ENCODE data around the gene SLC38A10. TPM values are rescaled to one million over a fixed set of nuclear protein-coding genes. Genes with fewer than 3 reads are reported as not detected.

SLC38A10 gene
- polyA plus RNA-seq, 1 of the 3 experiments (the other 2 are of a cell fraction) = 82.2 TPM

DNA sequence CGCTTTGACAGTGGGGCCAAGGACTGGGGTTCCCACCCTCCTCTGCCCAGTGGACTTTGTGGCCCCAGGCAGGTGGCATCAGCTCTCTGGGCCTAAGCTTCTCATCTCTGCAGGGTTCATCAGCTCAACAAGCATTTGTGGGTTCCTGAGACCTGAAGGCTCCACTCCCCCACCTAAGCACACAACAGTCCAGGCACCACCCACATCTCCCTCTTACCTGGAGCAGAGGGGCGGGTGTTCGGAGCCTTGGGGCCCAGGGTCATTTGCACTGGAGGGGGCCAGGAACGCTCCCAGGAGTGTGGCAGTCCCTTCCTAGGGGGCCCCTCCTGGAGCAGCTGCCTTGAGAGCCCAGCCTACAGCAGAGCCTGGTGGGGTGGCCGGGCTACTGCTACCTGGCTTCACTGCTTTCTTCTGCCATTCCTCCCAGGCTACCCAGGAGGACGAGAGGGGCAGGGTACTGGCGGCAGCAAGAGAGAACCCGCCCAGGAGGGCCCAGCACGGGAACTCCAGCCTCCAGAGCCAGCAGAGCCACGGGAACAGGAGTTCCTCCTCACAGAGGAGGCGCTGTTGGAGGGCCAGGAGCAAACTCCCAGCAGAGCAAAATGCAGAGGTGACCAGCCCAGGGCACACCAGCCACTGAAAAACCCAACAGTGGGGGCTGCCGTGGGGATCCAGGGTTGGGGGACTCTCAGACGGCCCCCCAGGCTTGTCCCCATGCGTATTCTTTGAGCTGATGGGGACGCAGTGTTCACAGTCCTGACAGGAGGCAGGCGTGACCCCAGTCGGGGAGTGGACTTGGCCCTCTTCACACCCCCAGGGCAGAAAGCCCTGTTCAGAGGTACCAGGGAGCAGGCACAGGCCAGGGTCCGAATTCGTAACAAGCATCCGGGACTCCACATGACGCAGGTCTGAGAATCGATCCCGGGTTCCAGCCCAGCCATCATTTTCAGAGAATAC is 35.1 kb upstream of the SLC38A10 start (continued):
- TF ChIP-seq CTCF (IDR thresholded peaks at IDR 0.05) = peak; percentile 27
- TF ChIP-seq TEAD4 (IDR thresholded peaks at IDR 0.05; ENCODE audit: borderline replicate concordance, insufficient read depth) = no peak
- no peak for TF ChIP-seq FOSL2 (IDR thresholded peaks at IDR 0.05; ENCODE audit: borderline replicate concordance, low read depth)
- peak; percentile 7; the same call in 1 of the 2 replicates for TF ChIP-seq SMC3 (IDR thresholded peaks at IDR 0.05; ENCODE audit: low read depth, low read length)
- TF ChIP-seq NRF1 (IDR thresholded peaks at IDR 0.05; ENCODE audit: low read depth, low read length) = no peak
- peak; percentile 4 for TF ChIP-seq CHD2 (IDR thresholded peaks at IDR 0.05; ENCODE audit: low read length, partially characterized antibody)
- TF ChIP-seq, protein P1, sequence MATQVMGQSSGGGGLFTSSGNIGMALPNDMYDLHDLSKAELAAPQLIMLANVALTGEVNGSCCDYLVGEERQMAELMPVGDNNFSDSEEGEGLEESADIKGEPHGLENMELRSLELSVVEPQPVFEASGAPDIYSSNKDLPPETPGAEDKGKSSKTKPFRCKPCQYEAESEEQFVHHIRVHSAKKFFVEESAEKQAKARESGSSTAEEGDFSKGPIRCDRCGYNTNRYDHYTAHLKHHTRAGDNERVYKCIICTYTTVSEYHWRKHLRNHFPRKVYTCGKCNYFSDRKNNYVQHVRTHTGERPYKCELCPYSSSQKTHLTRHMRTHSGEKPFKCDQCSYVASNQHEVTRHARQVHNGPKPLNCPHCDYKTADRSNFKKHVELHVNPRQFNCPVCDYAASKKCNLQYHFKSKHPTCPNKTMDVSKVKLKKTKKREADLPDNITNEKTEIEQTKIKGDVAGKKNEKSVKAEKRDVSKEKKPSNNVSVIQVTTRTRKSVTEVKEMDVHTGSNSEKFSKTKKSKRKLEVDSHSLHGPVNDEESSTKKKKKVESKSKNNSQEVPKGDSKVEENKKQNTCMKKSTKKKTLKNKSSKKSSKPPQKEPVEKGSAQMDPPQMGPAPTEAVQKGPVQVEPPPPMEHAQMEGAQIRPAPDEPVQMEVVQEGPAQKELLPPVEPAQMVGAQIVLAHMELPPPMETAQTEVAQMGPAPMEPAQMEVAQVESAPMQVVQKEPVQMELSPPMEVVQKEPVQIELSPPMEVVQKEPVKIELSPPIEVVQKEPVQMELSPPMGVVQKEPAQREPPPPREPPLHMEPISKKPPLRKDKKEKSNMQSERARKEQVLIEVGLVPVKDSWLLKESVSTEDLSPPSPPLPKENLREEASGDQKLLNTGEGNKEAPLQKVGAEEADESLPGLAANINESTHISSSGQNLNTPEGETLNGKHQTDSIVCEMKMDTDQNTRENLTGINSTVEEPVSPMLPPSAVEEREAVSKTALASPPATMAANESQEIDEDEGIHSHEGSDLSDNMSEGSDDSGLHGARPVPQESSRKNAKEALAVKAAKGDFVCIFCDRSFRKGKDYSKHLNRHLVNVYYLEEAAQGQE (IDR thresholded peaks at IDR 0.05; ENCODE audit: low read depth, low read length) = no peak

DNA sequence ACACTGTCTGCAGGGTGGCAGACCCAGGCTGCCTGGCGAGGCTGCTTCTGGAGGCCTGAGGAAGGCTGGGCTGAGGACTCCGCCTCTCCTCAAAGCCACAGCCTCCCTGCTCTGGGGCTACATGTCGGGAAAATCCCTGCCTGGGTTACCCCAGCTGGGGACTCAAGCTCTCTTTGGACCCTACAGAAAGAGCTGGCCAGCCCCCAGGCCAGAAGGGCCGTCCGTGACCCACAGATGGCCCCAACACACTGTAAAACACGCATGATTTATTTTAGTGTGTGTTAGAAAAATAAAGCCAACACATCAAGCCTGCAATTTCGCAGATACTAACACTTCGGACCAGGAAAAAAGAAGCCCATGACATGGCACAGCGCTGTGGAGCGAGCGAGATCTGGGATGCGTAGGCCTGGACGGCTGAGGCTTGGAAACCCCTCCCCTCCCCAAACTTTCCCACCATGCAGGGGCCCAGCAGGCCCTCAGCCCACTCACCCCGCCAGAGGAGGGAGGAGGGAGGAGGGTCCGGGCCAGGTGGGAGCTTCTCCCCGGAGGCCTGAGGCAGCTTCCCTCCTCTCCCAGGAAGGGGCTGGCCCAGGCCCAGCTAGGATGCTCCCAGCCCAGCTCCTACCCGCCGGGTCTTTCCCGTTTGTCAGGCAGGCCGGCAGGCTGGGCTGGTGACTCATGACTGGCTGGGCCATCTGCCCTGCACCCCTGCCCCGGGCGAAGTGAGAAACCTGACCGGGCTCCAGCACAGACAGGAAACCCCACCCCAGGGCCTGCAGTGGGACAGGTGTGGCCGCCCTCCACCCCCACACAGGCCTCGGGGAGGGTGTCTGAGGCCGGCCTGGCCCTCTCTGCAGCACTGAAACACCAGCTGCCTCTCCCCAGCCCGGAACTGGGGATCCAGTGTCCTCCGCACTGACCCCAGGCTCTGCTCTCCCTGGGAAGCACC is 34.1 kb upstream of the SLC38A10 start:
- peak overlapping the region; percentile 53 for H3K9ac ChIP-seq
- H3K79me2 ChIP-seq (ENCODE audit: insufficient read depth) = no peaks in the 10 kb centered on the region
- no peaks in the 10 kb centered on the region for H3K9me2 ChIP-seq
- peak overlapping the region; percentile 61; the same call in 1 of the 2 replicates for H2AFZ ChIP-seq (ENCODE audit: low read depth)
- WGBS (ENCODE audit: low lambda C conversion rate) = 37% methylated on average over 21 of the region's 28 CpGs
- no peaks in the 10 kb centered on the region for H3K27me3 ChIP-seq (ENCODE audit: insufficient read depth)
- no peaks in the 10 kb centered on the region for H3K9me3 ChIP-seq
- POLR2A ChIA-PET = interaction anchor here (0.6 to 2.3 kb wide), 13 partner anchors 10 to 91 kb away, joined by 3 to 25 read pairs (median 4); partner anchors contain the start of gene BAHCC1
- peak overlapping the region; percentile 63 to 97 for H3K27ac ChIP-seq (ENCODE audit: low read depth in 2 of 2, low read length in 1 of 2)
- H3K4me1 ChIP-seq (ENCODE audit: control insufficient read depth in 1 of 2, insufficient read depth in 2 of 2, low read depth in 1 of 2, low read length in 1 of 2) = peaks cover 19 to 80% of the 10 kb centered on the region in 2 experiments
- DNase-seq = peak; percentile 91
- H3F3A ChIP-seq (replicated peaks; ENCODE audit: insufficient read depth) = peaks cover 10% of the 10 kb centered on the region
- CTCF ChIA-PET = interaction anchor here (0.7 to 15.7 kb wide), 17 partner anchors 10 to 155 kb away, joined by 3 to 295 read pairs (median 5); partner anchors contain the start of genes BAHCC1 and SLC38A10
- H3K4me3 ChIP-seq (ENCODE audit: low read depth in 2 of 2, low read length in 1 of 2) = no peak overlapping the region
- H4K20me1 ChIP-seq (ENCODE audit: insufficient read depth) = no peaks in the 10 kb centered on the region
- H3K36me3 ChIP-seq (replicated peaks in 1 of 2; ENCODE audit: control insufficient read depth in 1 of 2, insufficient read depth in 2 of 2, low read length in 1 of 2) = no peaks in the 10 kb centered on the region
- peak overlapping the region; percentile 77 for H3K4me2 ChIP-seq
- TF ChIP-seq, protein P2, sequence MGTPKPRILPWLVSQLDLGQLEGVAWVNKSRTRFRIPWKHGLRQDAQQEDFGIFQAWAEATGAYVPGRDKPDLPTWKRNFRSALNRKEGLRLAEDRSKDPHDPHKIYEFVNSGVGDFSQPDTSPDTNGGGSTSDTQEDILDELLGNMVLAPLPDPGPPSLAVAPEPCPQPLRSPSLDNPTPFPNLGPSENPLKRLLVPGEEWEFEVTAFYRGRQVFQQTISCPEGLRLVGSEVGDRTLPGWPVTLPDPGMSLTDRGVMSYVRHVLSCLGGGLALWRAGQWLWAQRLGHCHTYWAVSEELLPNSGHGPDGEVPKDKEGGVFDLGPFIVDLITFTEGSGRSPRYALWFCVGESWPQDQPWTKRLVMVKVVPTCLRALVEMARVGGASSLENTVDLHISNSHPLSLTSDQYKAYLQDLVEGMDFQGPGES (IDR thresholded peaks at IDR 0.05; ENCODE audit: low read depth, low read length) = no peak
- TF ChIP-seq GABPA (IDR thresholded peaks at IDR 0.05; ENCODE audit: low read depth) (peak; percentile 55), TAF1 (IDR thresholded peaks at IDR 0.05; ENCODE audit: borderline replicate concordance, low read depth, low read length) (peak; percentile 65; the same call in 1 of the 2 replicates), POLR2AphosphoS5 (IDR thresholded peaks at IDR 0.05; ENCODE audit: low read depth, low read length) (peak; percentile 77; the same call in 1 of the 2 replicates), USF2 (IDR thresholded peaks at IDR 0.05; ENCODE audit: borderline replicate concordance, low read depth, low read length) (no peak), NFIC (IDR thresholded peaks at IDR 0.05; ENCODE audit: borderline replicate concordance) (peak; percentile 92)
- TF ChIP-seq, protein P3, sequence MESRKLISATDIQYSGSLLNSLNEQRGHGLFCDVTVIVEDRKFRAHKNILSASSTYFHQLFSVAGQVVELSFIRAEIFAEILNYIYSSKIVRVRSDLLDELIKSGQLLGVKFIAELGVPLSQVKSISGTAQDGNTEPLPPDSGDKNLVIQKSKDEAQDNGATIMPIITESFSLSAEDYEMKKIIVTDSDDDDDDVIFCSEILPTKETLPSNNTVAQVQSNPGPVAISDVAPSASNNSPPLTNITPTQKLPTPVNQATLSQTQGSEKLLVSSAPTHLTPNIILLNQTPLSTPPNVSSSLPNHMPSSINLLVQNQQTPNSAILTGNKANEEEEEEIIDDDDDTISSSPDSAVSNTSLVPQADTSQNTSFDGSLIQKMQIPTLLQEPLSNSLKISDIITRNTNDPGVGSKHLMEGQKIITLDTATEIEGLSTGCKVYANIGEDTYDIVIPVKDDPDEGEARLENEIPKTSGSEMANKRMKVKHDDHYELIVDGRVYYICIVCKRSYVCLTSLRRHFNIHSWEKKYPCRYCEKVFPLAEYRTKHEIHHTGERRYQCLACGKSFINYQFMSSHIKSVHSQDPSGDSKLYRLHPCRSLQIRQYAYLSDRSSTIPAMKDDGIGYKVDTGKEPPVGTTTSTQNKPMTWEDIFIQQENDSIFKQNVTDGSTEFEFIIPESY (IDR thresholded peaks at IDR 0.05; ENCODE audit: borderline replicate concordance, low read depth) = 0 out of 2 replicates have a peak, but pooled peaks have one; percentile 13

Measured in SK-N-SH (cell line).